ENCODE measurements around the gene PTK6.
"Not testable (repeated sequence)": the region's sequence is repeated elsewhere in the genome, so short reads cannot be mapped to it uniquely, and the experiment has no call there.

PTK6 gene

DNA sequence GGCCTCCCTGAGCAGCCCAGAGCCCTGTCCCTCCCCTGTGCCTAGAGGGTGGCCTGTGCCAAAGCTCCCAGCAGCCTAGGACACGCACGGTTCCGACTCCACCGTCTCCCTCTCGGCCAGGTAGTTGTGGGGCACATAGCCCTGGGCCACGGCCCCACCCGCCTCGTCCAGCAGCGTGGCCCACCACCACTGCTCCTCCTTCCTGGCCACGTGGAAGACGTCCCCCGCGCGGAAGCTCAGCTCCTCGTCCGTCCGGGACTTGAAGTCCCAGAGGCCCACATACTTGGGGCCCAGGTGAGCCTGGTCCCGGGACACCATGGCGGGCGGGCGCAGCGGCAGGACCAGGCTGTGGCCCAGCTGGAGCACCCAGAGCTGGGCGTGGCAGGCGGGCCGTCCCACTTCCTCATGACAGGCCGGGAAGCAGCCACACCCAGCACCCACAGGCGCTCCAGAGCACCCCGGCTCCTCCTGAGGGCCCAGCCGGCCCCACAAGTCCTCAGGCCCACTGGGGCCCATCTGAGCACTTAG is at the start of gene PTK6:
Gene PTK6, minus strand, starts transcription at position 380 of the 528 bp plus-strand sequence. Its CDS starts 62 bp downstream, at position 318.
- FAIRE-seq (peak; percentile 46), DNase-seq (ENCODE audit: insufficient read length, low spot score) (no peak)

DNA sequence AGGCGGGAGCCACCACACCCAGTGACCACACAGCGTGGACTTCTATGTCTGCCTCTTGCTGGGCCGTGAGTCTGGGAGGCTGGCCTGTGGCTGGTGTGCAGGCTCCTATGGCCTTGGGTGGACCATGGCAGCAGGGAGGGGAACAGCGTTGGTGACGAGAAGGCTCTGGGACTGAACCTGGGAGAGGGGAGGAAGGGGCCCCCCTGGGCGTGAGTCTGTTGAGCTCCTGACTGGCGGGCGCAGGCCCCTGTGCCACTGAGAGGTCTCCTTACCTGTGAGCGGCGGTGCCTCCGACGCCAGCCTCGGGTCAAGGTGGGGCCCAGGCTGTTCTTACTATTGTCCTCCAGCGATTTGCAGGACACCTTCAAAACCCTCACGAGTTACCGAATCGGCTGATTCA is 49.6 kb upstream of the PTK6 start:
- DNase-seq (ENCODE audit: insufficient read length, low spot score) (no peak), FAIRE-seq (no peak)

DNA sequence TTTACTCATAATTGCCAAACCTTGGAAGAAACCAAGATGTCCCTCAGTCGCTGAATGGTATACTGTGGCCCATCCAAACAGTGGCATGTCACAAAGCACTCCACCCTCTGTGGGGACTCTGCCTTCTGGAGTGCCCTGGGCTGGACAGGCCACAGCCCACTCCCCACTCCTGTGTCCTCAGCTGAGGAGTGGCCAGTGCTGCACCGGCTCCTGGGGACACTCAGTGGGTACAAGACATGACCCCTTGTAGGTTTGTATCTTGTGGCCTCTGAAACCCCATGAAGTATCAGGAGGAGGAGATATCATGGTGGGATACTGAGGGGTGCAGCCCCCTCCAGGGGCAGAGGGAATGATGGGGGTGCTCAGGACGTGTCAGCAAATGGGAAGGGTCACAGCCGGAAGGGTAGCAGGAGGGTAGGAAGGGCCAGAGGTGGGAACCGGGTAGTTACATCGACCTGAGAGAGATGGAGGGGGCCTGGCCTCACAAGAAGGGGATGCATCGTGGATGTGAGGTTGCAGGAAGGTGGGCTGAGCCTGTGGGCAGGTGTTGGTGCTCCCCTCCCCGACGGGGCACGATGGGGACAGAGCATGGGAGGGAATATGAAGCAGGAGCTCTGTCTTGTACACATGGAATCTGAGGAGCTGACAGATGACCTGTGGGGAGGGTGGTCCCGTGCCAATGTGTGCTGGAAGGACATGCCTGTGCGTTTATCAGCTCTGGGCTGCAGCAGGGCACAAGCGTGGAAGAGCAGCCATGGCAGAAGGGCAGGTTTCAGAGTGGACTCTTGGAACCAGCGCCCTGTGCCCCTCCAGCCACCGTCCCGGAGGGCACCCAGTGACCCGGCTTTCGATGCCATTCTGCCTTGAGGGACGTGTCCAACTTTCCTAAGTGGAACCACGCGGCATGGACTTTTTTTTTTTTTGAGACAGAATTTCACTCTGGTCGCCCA is 48.7 kb upstream of the PTK6 start:
- FAIRE-seq (peak; percentile 67), DNase-seq (ENCODE audit: insufficient read length, low spot score) (no peak)

GRCh38 chr20:63582382-63583063 is 45.3 kb upstream of the PTK6 start:
- no peak for FAIRE-seq

DNA sequence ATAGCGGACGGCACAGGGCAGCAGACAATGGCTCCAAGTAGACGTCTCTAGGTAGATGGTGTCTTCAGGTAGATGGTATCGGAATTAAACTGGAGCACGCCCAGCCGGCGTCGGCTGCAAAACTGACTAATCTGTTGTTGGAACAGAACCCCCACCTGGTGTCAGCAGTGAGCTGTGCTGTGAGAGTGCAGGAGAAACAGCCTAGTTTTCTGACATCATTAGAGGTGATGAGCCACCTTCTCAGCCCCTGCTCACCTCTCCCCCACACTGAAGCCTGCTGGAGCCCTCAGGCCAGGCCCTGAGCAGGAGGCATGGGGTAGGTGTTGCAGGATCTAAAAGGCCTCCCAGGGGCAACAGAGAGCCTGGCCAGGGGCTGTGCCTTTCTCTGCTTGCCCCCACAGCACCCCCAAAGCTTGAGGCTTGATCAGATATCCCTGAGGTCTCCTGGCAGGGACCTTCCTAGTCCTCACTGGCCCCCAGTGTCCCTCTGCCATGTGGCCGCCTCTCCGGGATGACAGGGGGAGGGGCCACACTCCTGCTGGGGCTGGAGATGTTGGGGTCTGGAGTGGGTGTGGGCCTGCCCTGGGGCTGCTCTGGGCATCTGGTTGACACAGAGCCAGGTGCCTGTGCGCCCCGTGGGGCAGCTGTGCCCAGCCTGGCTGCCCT is 43.8 kb upstream of the PTK6 start:
- peak; percentile 26 for FAIRE-seq
- DNase-seq (ENCODE audit: insufficient read length, low spot score) = peak; percentile 89

More at GRCh38 chr20:63582382-63583063, 45.3 kb upstream of the PTK6 start:
- DNase-seq (ENCODE audit: insufficient read length, low spot score) = no peak

DNA sequence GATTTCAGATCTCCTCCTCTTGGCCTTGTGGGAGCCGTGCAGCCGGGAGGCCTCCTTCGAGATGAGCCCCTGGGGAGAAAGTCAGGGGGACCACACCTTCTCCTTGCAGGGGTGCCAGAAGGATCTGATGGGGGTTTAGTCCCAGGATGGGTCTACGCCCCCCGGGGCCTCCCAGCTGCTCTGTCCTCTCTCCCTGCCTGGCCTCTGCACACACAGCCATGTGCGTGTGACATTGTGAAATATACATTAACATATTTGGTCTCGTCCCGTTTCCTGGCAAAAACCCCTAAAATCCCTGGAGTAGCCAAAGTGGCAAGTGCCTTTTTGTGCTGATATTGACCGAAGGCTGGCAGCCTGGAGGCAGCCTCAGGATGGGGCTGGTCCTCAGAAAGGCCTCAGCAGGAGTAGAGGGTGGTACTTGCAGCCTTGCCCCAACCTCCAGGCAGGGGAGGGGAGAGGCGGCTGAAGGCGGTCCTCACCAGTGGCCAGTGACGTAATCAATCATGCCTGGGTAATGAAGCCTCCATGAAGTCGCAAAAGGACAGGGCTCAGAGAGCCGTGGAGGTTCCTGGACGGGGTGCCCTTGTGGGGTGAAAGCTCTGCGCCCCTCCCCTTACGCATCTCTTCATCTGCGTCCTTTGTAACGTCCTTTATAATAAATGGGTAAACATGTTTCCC is 42.0 kb upstream of the PTK6 start:
- DNase-seq (ENCODE audit: insufficient read length, low spot score) = no peak
- FAIRE-seq = no peak

DNA sequence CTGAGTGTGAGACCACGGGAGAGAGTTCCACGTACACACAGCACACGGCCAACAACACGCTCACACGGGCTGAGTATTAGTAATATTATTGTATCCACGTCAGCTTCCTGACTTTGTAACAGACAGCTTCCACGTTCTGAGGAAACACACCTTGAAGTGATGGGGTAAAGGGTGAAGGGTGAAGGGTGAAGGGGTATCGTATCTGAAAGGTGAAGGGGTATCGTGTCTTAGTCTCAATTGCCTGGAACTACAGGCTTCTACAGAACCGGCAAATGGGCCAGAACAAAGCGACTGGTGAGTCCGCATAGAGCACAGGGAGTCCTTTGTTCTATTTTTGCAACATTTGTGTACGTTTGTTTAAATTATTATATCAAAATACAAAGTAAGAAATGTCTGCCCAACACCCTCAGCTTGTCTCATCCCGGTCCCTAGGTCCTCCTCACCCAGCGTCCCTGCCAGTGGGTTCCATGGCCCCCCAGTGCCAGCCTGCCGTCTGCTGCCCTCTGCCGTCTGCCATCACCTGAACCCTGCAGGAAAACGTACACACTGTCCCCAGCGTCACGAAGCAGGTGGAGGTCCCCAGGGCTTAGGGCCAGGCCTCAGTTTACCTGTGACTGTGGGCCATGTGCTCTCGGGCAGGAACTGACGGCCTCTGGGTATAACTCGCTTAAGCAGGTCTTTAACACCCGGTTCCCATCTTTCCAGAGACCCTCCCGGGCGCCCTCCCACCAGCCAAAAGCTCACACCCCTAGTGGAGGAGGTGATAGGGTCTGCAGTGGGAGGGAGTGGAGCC is 41.2 kb upstream of the PTK6 start:
- DNase-seq (ENCODE audit: insufficient read length, low spot score) = no peak
- no peak for FAIRE-seq

- no peak for DNase-seq (ENCODE audit: insufficient read length, low spot score)
These were observed 40.2 kb upstream of the PTK6 start for GRCh38 chr20:63577317-63577894.

DNA sequence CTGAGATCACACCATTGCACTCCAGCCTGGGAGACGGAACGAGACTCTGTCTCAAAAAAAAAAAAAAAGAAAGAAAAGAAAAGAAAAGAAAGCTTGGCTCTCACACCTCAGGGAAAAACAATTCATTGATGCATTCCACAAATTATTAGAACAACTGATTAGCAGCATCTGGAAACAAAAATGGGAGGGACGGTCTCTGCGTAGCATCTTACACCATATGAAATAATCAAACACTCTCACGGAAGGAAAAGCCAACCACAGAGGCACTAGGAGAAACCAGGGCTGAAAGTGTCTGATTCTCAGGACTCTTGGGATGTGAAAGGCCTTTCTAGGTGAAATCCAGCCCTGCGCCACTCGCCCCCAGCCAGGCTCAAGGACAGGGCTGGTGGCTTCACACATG is 39.1 kb upstream of the PTK6 start:
- no peak for FAIRE-seq
- no peak for DNase-seq (ENCODE audit: insufficient read length, low spot score)

More at GRCh38 chr20:63577317-63577894, 40.2 kb upstream of the PTK6 start:
- no peak for FAIRE-seq

GRCh38 chr20:63574829-63575743 is 37.9 kb upstream of the PTK6 start:
- FAIRE-seq = no peak
- no peak for DNase-seq (ENCODE audit: insufficient read length, low spot score)

DNA sequence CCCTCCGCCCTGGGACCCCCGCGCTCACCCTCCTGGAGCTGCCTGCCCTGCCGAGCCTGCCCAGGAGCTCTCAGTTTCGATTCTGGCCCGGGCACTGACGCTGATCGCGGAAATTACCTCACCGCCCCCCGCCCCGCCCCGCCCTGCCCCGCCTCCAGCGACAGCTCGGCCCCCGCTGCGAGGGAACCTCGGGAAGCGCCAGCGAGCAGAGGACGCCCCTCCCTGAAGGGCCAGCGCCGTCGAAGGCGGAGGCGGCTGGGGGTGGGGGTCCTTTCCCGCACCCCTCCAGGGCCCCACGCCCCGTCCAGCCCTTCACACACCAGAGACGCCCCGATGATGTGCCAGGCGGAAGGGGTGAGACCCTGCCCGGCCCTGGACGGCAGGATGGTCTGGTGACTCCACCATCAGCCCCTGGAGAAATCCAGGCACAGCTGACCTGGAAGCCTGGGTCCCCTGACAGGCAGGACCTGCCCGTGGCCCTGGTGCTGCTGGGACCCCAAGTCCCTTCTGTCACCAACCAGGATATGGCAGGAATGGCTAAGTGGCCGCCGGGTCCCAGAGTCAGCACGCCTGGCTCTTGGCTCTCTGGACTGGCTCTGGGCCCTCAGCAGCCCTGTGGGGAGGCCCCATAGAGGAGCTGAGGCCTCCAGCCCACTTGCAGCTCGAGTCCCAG is 37.1 kb upstream of the PTK6 start, which contains the start of gene HELZ2:
Gene HELZ2, minus strand, starts transcription at position 84 of the 673 bp plus-strand sequence. CDS start 1,854 bp downstream, outside the sequence.
- DNase-seq (ENCODE audit: insufficient read length, low spot score) (peak; percentile 98), FAIRE-seq (peak; percentile 72)

GRCh38 chr20:63573647-63574131 is 36.5 kb upstream of the PTK6 start:
- peak; percentile 42 for DNase-seq (ENCODE audit: insufficient read length, low spot score)
- FAIRE-seq = no peak

- DNase-seq (ENCODE audit: insufficient read length, low spot score) (no peak), FAIRE-seq (no peak)
These were observed 35.8 kb upstream of the PTK6 start for GRCh38 chr20:63572788-63573646.

DNA sequence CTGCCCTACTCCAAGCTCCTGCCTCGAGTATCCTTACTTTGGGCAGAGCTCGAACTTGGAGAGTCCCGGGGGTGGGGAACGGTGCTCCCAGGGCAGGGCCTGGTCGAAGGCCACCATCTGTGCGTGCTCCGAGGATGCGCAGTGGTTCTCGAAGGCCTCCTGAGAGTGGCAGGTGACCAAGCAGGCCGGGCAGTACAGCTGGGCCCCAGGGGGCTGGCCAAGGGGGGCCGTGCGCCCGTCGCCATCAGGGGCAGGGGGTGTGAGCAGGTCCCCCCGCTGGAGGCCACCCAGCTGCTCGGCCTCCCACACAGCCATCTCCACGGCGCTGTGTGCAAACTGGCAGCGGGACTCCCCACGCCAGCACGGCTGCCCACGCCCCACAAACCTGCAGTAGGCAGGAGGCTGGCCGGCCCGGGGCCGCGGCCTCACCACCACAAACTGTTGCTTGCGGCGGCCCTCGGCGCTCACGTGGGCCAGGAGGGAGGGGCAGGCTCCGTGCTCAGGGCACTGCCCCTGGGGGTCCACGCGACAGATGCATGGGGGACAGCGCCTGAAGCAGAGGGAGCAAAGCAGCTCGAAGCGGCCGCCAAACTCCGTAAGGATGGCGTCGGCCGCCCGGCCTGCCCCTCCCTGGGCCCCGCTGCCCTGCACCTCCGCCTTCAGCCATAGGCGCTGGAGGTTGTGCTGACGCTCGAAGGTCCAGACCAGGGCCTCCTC is 35.1 kb upstream of the PTK6 start:
- no peak for FAIRE-seq
- DNase-seq (ENCODE audit: insufficient read length, low spot score) = no peak

GRCh38 chr20:63571087-63571478 is 33.9 kb upstream of the PTK6 start:
- not testable (repeated sequence) for DNase-seq (ENCODE audit: insufficient read length, low spot score); FAIRE-seq
